Fibroblast of lung (primary cell): ENCODE results near the gene TRIM37. TPM values are rescaled to one million over a fixed set of nuclear protein-coding genes. Genes with fewer than 3 reads are reported as not detected.
"Not testable (repeated sequence)": the region's sequence is repeated elsewhere in the genome, so short reads cannot be mapped to it uniquely, and the experiment has no call there.

Source experiments
- DNase-seq, 2 donors: peaks; one replicate each; pipeline versions ENCODE4 v3.0.0 to v3.0.0-alpha.2; 2010; ENCODE audit warnings: low read depth in 2 of 2
- H2AFZ ChIP-seq: 2 replicates; pipeline ENCODE4 v1.5.1; 2012; ENCODE audit warnings: low read length, control low read depth, inconsistent platforms
- H3K27ac ChIP-seq: 2 replicates; pipeline ENCODE4 v1.5.1; 2011; ENCODE audit warnings: low read length, control low read depth; ENCODE audit not compliant: insufficient read depth
- H3K27me3 ChIP-seq: 2 replicates; pipeline ENCODE4 v1.5.1; 2011; ENCODE audit warnings: mild to moderate bottlenecking, low read length; ENCODE audit not compliant: control insufficient read depth, insufficient read depth
- H3K36me3 ChIP-seq: 2 replicates; pipeline ENCODE4 v1.5.1; 2011; ENCODE audit warnings: low read length; ENCODE audit not compliant: control insufficient read depth, insufficient read depth
- H3K4me1 ChIP-seq: 2 replicates; pipeline ENCODE4 v1.5.1; 2011; ENCODE audit warnings: low read length; ENCODE audit not compliant: control insufficient read depth, insufficient read depth; ENCODE audit errors: extremely low read depth
- H3K4me2 ChIP-seq: 2 replicates; pipeline ENCODE4 v1.5.1; 2011; ENCODE audit warnings: low read length, control low read depth; ENCODE audit not compliant: insufficient read depth; ENCODE audit errors: extremely low read depth
- H3K4me3 ChIP-seq, 4 experiments: fragments of 200-600 bp in 1 of 4; sonication (generic) in 1 of 4; replicated peaks in 1 of 4; 2 replicates each; pipeline ENCODE4 v1.5.1; 2011 to 2016; ENCODE audit warnings: low read length in 4 of 4, low read depth in 3 of 4, mild to moderate bottlenecking in 3 of 4, control low read depth in 2 of 4, inconsistent platforms in 1 of 4, mixed read lengths in 1 of 4; ENCODE audit not compliant: insufficient read depth in 1 of 4; ENCODE audit errors: control extremely low read depth in 1 of 4
- H3K79me2 ChIP-seq: 2 replicates; pipeline ENCODE4 v1.5.1; 2012; ENCODE audit warnings: mild to moderate bottlenecking, low read length, inconsistent platforms; ENCODE audit not compliant: control insufficient read depth, insufficient read depth
- H3K9ac ChIP-seq: 2 replicates; pipeline ENCODE4 v1.5.1; 2011; ENCODE audit warnings: mild to moderate bottlenecking, low read length, control low read depth; ENCODE audit not compliant: insufficient read depth
- H3K9me3 ChIP-seq: 2 replicates; pipeline ENCODE4 v1.5.1; 2012; ENCODE audit warnings: low read depth, low read length; ENCODE audit not compliant: control insufficient read depth, insufficient read depth
- H4K20me1 ChIP-seq: 2 replicates; pipeline ENCODE4 v1.5.1; 2011; ENCODE audit warnings: low read length; ENCODE audit not compliant: control insufficient read depth, insufficient read depth; ENCODE audit errors: extremely low read depth
- CTCF ChIP-seq, 2 donors: IDR thresholded peaks in 1 of 2; conservative IDR thresholded peaks in 1 of 2; 1 replicate in 1 of 2; 2 replicates in 1 of 2; pipeline ENCODE4 v1.5.1; 2011 to 2012; ENCODE audit warnings: low read length in 2 of 2, control low read depth in 1 of 2, inconsistent platforms in 1 of 2, low read depth in 1 of 2, mild to moderate bottlenecking in 1 of 2
- EZH2 ChIP-seq: IDR thresholded peaks from 2 replicates; pipeline ENCODE4 v1.5.1; 2012; ENCODE audit warnings: low read length, control low read depth, mild to moderate bottlenecking; ENCODE audit errors: missing control alignments
- polyA plus RNA-seq, 2 donors: library from polyadenylated mRNA; depleted of rRNA in 1 of 2; stranded (reverse) in 1 of 2; unstranded in 1 of 2; fragments of >200 nt; gene quantifications; 2 replicates each; pipeline ENCODE4 v1.2.1, GENCODE V29; 2011 to 2012; ENCODE audit warnings: missing spikeins in 1 of 2
- total RNA-seq: library from RNA; depleted of rRNA; stranded (reverse); fragments of >200 nt; gene quantifications from 2 replicates; pipeline ENCODE4 v1.2.1, GENCODE V29; 2014

TRIM37 gene
- total and polyA plus RNA-seq, 2 donors (not counting 1 experiment from before 2014, with no cell fraction given): 29.3 to 55.3 TPM

GRCh38 chr17:58965221-58965620 lies 141.5 kb downstream of the TRIM37 start:
- no peak overlapping the region for H3K27ac ChIP-seq
- no peaks in the 10 kb centered on the region for H3K36me3 ChIP-seq

GRCh38 chr17:58960068-58960467 lies 146.6 kb downstream of the TRIM37 start:
- no peaks in the 10 kb centered on the region for H4K20me1 ChIP-seq
- TF ChIP-seq EZH2 (no peak), CTCF (conservative IDR thresholded peaks at IDR 0.05 in 1 of 2, IDR thresholded peaks at IDR 0.05 in 1 of 2; ENCODE audit: low read depth in 1 of 2, low read length in 2 of 2) (peak; percentile 27 to 36)
- no peak overlapping the region for H3K4me3 ChIP-seq
- no peaks in the 10 kb centered on the region for H3K4me1 ChIP-seq
- H2AFZ ChIP-seq: no peak overlapping the region
- no peaks in the 10 kb centered on the region for H3K36me3 ChIP-seq
- DNase-seq: peak; percentile 62 to 82
- H3K9ac ChIP-seq: no peak overlapping the region
- no peak overlapping the region for H3K4me2 ChIP-seq
- H3K27ac ChIP-seq: no peak overlapping the region
- no peaks in the 10 kb centered on the region for H3K27me3 ChIP-seq
- H3K9me3 ChIP-seq: no peaks in the 10 kb centered on the region
- no peaks in the 10 kb centered on the region for H3K79me2 ChIP-seq

More at GRCh38 chr17:58965221-58965620, 141.5 kb downstream of the TRIM37 start:
- Histone ChIP-seq H3K4me1 (no peaks in the 10 kb centered on the region), H3K4me2 (no peak overlapping the region), H4K20me1 (no peaks in the 10 kb centered on the region), H3K9ac (no peak overlapping the region), H3K79me2 (no peaks in the 10 kb centered on the region), H2AFZ (no peak overlapping the region), H3K4me3 (no peak overlapping the region), H3K27me3 (no peaks in the 10 kb centered on the region), H3K9me3 (no peaks in the 10 kb centered on the region)
- peak in 1 of 2 donors; percentile 21 for DNase-seq
- TF ChIP-seq CTCF (conservative IDR thresholded peaks at IDR 0.05 in 1 of 2, IDR thresholded peaks at IDR 0.05 in 1 of 2; ENCODE audit: low read depth in 1 of 2, low read length in 2 of 2) (no peak), EZH2 (no peak)

GRCh38 chr17:58957725-58958073 lies 149.0 kb downstream of the TRIM37 start:
- H3K4me1 ChIP-seq, H3K4me3 ChIP-seq, H2AFZ ChIP-seq, H3K9me3 ChIP-seq, H3K36me3 ChIP-seq, H3K4me2 ChIP-seq, H3K27ac ChIP-seq, H3K79me2 ChIP-seq, H3K27me3 ChIP-seq, H3K9ac ChIP-seq, DNase-seq, H4K20me1 ChIP-seq: not testable (repeated sequence)
